Right lobe of liver (tissue), 4 donors: Measurements from ENCODE around the gene THBS4.

Source experiments
- POLR2A ChIP-seq: fragments of 450-650 bp; IDR thresholded peaks from one replicate; pipeline ENCODE4 v1.6.1; 2017; ENCODE audit warnings: antibody characterized with exemption, mild to moderate bottlenecking
- TF ChIP-seq, protein P1 (sequence below), 4 donors: fragments of 200-600 bp in 3 of 4; fragments of 450-650 bp in 1 of 4; IDR thresholded peaks; one replicate each; pipeline versions ENCODE4 v1.5.1 to v1.8.0; 2016 to 2022; ENCODE audit warnings: antibody characterized with exemption in 4 of 4, mild to moderate bottlenecking in 2 of 4
- donor health status: DM: no; HTN: no; CAD: no.
- donor health status: DM: no; HTN: no; CAD: no.
- donor health status: DM: no; HTN: yes; CAD: no.

DNA sequence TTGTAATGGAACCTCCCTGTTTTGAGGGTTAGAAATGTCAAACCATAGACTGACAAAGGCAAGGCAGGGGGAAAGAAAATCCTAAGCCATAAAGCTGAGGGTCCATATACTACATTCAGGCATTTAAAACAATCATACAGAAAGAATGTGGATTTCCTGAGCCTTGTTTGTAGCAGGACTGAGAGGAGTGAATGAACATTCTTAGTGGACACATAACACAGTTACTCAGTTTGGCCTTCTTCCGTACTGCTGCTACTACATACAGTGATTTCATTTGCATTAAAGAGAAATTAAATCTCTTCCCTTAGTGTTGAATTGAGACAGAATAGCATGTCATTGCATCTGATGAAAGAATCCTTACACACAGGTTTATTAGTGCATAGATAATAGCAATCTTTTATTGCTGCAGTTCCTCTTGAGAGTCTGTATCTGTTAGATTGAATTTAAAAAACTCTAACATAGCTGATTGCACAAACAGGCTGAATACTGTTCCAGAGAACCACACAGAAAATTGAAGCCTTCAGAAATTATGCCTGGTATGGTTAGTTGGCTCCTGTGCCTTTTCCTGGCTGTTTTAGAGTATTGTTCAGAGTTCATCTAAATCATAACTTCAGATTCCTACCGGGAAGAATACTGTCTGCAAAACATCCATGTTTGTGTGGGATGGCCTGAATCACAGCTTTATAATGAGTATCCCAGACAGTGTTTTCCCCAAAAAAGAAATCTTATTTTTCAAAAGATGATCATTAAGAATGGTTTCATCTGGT is 42.1 kb upstream of the THBS4 start:
- TF ChIP-seq, protein P1, sequence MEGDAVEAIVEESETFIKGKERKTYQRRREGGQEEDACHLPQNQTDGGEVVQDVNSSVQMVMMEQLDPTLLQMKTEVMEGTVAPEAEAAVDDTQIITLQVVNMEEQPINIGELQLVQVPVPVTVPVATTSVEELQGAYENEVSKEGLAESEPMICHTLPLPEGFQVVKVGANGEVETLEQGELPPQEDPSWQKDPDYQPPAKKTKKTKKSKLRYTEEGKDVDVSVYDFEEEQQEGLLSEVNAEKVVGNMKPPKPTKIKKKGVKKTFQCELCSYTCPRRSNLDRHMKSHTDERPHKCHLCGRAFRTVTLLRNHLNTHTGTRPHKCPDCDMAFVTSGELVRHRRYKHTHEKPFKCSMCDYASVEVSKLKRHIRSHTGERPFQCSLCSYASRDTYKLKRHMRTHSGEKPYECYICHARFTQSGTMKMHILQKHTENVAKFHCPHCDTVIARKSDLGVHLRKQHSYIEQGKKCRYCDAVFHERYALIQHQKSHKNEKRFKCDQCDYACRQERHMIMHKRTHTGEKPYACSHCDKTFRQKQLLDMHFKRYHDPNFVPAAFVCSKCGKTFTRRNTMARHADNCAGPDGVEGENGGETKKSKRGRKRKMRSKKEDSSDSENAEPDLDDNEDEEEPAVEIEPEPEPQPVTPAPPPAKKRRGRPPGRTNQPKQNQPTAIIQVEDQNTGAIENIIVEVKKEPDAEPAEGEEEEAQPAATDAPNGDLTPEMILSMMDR (IDR thresholded peaks at IDR 0.05) = no peak
- no peak for TF ChIP-seq POLR2A
